ENCODE results near the gene PGF. TPM values are rescaled to one million over a fixed set of nuclear protein-coding genes. Genes with fewer than 3 reads are reported as not detected.
A peak's percentile ranks its signal among the peaks of the same experiment; 100 is the strongest.

PGF gene
- polyA plus RNA-seq, 3 donors = 0.03 TPM; not detected in 2

GRCh38 chr14:74904635-74905503 is 50.5 kb downstream of the PGF start:
- H3K4me3 ChIP-seq (replicated peaks in 1 of 3; ENCODE audit: low read depth in 2 of 3, low read length in 3 of 3) = no peak overlapping the region
- peaks cover 7% of the 10 kb centered on the region for H4K20me1 ChIP-seq (ENCODE audit: insufficient read depth, low read length)
- H3K27ac ChIP-seq (ENCODE audit: low read depth in 1 of 2, low read length in 2 of 2) = peak overlapping the region in 1 of 2 donors; percentile 15
- 81% methylated on average over 4 of the region's 6 CpGs for WGBS (ENCODE audit: insufficient coverage)
- H3K4me1 ChIP-seq (ENCODE audit: control insufficient read depth in 1 of 2, insufficient read depth in 2 of 2, low read length in 2 of 2) = no peaks in the 10 kb centered on the region
- no peak overlapping the region for H3K4me2 ChIP-seq (replicated peaks; ENCODE audit: extremely low read depth, low read length, poor library complexity, severe bottlenecking)
- H2AFZ ChIP-seq (ENCODE audit: insufficient read depth, low read depth, low read length, poor library complexity, severe bottlenecking) = no peak overlapping the region
- H3K36me3 ChIP-seq (replicated peaks in 1 of 2; ENCODE audit: control insufficient read depth in 1 of 2, insufficient read depth in 2 of 2, low read length in 2 of 2) = peaks cover 46 to 58% of the 10 kb centered on the region in 2 donors
- no peaks in the 10 kb centered on the region for H3K9me3 Mint-ChIP-seq
- H3K27ac Mint-ChIP-seq = peak overlapping the region in 5 of 7 donors; percentile 31 to 83 (median 56)
- H3K79me2 ChIP-seq (ENCODE audit: insufficient read depth, low read length) = no peaks in the 10 kb centered on the region
- peaks cover 50 to 56% of the 10 kb centered on the region in 2 donors for H3K36me3 Mint-ChIP-seq
- peaks cover 0 to 4% (median 1%) of the 10 kb centered on the region in 3 donors for H3K27me3 Mint-ChIP-seq (ENCODE audit: low read depth in 3 of 3)
- no peak for DNase-seq
- TF ChIP-seq CTCF (IDR thresholded peaks at IDR 0.05) = no peak
- no peaks in the 10 kb centered on the region for H3K4me1 Mint-ChIP-seq
- no peaks in the 10 kb centered on the region for H3K9me3 ChIP-seq (replicated peaks in 1 of 2; ENCODE audit: control insufficient read depth in 1 of 2, insufficient read depth in 1 of 2, low read length in 2 of 2)
- no peak overlapping the region for H3K4me3 Mint-ChIP-seq
- no peak overlapping the region for H3K9ac ChIP-seq (ENCODE audit: insufficient read depth, low read length, poor library complexity, severe bottlenecking)
- intact Hi-C loops (cut with micrococcal nuclease) = loop anchor here (2.0 to 5.0 kb wide), 2 partner anchors 44 to 298 kb away; no protein-coding TSS in a partner anchor
- H3K27me3 ChIP-seq (ENCODE audit: control insufficient read depth in 2 of 2, insufficient read depth in 2 of 2, low read length in 2 of 2) = no peaks in the 10 kb centered on the region

GRCh38 chr14:74902941-74903705 is 52.3 kb downstream of the PGF start:
- DNase-seq = no peak
- Histone ChIP-seq H3K27ac (ENCODE audit: low read depth in 1 of 2, low read length in 2 of 2) (no peak overlapping the region), H3K4me2 (replicated peaks; ENCODE audit: extremely low read depth, low read length, poor library complexity, severe bottlenecking) (no peak overlapping the region), H3K4me3 (replicated peaks in 1 of 3; ENCODE audit: low read depth in 2 of 3, low read length in 3 of 3) (no peak overlapping the region), H3K79me2 (ENCODE audit: insufficient read depth, low read length) (no peaks in the 10 kb centered on the region), H3K9me3 (replicated peaks in 1 of 2; ENCODE audit: control insufficient read depth in 1 of 2, insufficient read depth in 1 of 2, low read length in 2 of 2) (no peaks in the 10 kb centered on the region), H3K4me1 (ENCODE audit: control insufficient read depth in 1 of 2, insufficient read depth in 2 of 2, low read length in 2 of 2) (no peaks in the 10 kb centered on the region), H3K27me3 (ENCODE audit: control insufficient read depth in 2 of 2, insufficient read depth in 2 of 2, low read length in 2 of 2) (no peaks in the 10 kb centered on the region), H4K20me1 (ENCODE audit: insufficient read depth, low read length) (peaks cover 7% of the 10 kb centered on the region), H3K9ac (ENCODE audit: insufficient read depth, low read length, poor library complexity, severe bottlenecking) (no peak overlapping the region), H3K36me3 (replicated peaks in 1 of 2; ENCODE audit: control insufficient read depth in 1 of 2, insufficient read depth in 2 of 2, low read length in 2 of 2) (peaks cover 64 to 75% of the 10 kb centered on the region in 2 donors), H2AFZ (ENCODE audit: insufficient read depth, low read depth, low read length, poor library complexity, severe bottlenecking) (no peak overlapping the region)
- 82% methylated on average over 9 of the region's 10 CpGs for WGBS (ENCODE audit: insufficient coverage)
- Mint-ChIP-seq H3K27me3 (ENCODE audit: low read depth in 3 of 3) (peaks cover 0 to 4% (median 1%) of the 10 kb centered on the region in 3 donors), H3K9me3 (no peaks in the 10 kb centered on the region), H3K4me1 (no peaks in the 10 kb centered on the region), H3K27ac (peak overlapping the region in 3 of 7 donors; percentile 21 to 57 (median 27)), H3K36me3 (peaks cover 67 to 74% of the 10 kb centered on the region in 2 donors), H3K4me3 (no peak overlapping the region)
- intact Hi-C loops (cut with micrococcal nuclease) = no loop called here
- no peak for TF ChIP-seq CTCF (IDR thresholded peaks at IDR 0.05)
